Endothelial cell of umbilical vein (primary cell): Measurements from ENCODE around the gene SFMBT2. TPM values are rescaled to one million over a fixed set of nuclear protein-coding genes. Genes with fewer than 3 reads are reported as not detected.

Source experiments
- BruUV-seq: library from RNA; stranded (reverse); fragments of 400-500 nt; replicated peaks from 2 replicates; lab custom pipeline; 2021; lab: Mats Ljungman, UMichigan
- CTCF ChIA-PET: fragments of 300-600, 350-600 bp; sonication (Branson Sonifier 250); formaldehyde crosslinking; loops from one replicate; lab custom pipeline; 2021; ENCODE audit warnings: antibody characterized with exemption, inconsistent platforms; lab: Charles Lee
- POLR2A ChIA-PET: fragments of 300-600, 350-600 bp; sonication (Branson Sonifier 250); formaldehyde crosslinking; loops from one replicate; lab custom pipeline; 2021; ENCODE audit warnings: antibody characterized with exemption, inconsistent platforms; lab: Charles Lee
- DNase-seq: peaks from one replicate; pipeline ENCODE4 v3.0.0-alpha.2; 2011; ENCODE audit warnings: low read depth, low spot score
- FAIRE-seq: peaks from 2 replicates; lab custom pipeline; 2011; peaks lifted over from hg19 to GRCh38; lab: Jason Lieb, UNC
- H2AFZ ChIP-seq: 2 replicates; pipeline ENCODE4 v1.6.0; 2012; ENCODE audit warnings: low read depth, low read length, control low read depth, inconsistent platforms
- H3K27ac ChIP-seq: 2 replicates; pipeline ENCODE4 v1.5.1; 2011; ENCODE audit warnings: low read depth, mild to moderate bottlenecking, control low read depth, low read length, moderate library complexity; ENCODE audit not compliant: insufficient read depth
- H3K27me3 ChIP-seq, 2 experiments: 2 replicates each; pipeline versions ENCODE4 v1.6.0 to v1.6.1; 2011; ENCODE audit warnings: low read length in 2 of 2, mixed read lengths in 1 of 2; ENCODE audit not compliant: control insufficient read depth in 2 of 2, insufficient read depth in 2 of 2
- H3K36me3 ChIP-seq, 2 experiments: 2 replicates in 1 of 2; 3 replicates in 1 of 2; pipeline ENCODE4 v1.5.1; 2011; ENCODE audit warnings: low read length in 2 of 2, mild to moderate bottlenecking in 1 of 2, moderate library complexity in 1 of 2; ENCODE audit not compliant: control insufficient read depth in 2 of 2, insufficient read depth in 2 of 2; ENCODE audit errors: extremely low read depth in 1 of 2
- H3K4me1 ChIP-seq: 3 replicates; pipeline ENCODE4 v1.5.1; 2011; ENCODE audit warnings: mild to moderate bottlenecking, low read length; ENCODE audit not compliant: control insufficient read depth, insufficient read depth; ENCODE audit errors: extremely low read depth
- H3K4me2 ChIP-seq: 2 replicates; pipeline ENCODE4 v1.6.1; 2011; ENCODE audit warnings: low read length, control low read depth, mixed read lengths; ENCODE audit not compliant: insufficient read depth
- H3K4me3 ChIP-seq, 3 experiments: fragments of 200-600 bp in 1 of 3; sonication (generic), shearing (Covaris generic) in 1 of 3; replicated peaks in 1 of 3; 2 replicates each; pipeline ENCODE4 v1.5.1; 2011 to 2016; ENCODE audit warnings: control low read depth in 3 of 3, low read length in 3 of 3, mild to moderate bottlenecking in 2 of 3, inconsistent platforms in 1 of 3, low read depth in 1 of 3, moderate library complexity in 1 of 3; ENCODE audit not compliant: insufficient read depth in 1 of 3
- H3K79me2 ChIP-seq: 2 replicates; pipeline ENCODE4 v1.6.0; 2012; ENCODE audit warnings: low read length, inconsistent platforms; ENCODE audit not compliant: control insufficient read depth, insufficient read depth
- H3K9ac ChIP-seq: replicated peaks from 2 replicates; pipeline ENCODE3; 2011; ENCODE audit warnings: low read length, control low read depth; ENCODE audit not compliant: insufficient read depth; ENCODE audit errors: extremely low read depth
- H3K9me1 ChIP-seq: replicated peaks from 3 replicates; pipeline ENCODE4 v1.6.0; 2011; ENCODE audit warnings: mild to moderate bottlenecking, low read length; ENCODE audit not compliant: control insufficient read depth, insufficient read depth; ENCODE audit errors: extremely low read depth
- H3K9me3 ChIP-seq: replicated peaks from 2 replicates; pipeline ENCODE4 v1.5.1; 2012; ENCODE audit warnings: low read length, inconsistent platforms; ENCODE audit not compliant: control insufficient read depth, insufficient read depth
- H4K20me1 ChIP-seq: replicated peaks from 2 replicates; pipeline ENCODE3; 2011; ENCODE audit warnings: mild to moderate bottlenecking, low read length; ENCODE audit not compliant: control insufficient read depth, insufficient read depth; ENCODE audit errors: extremely low read depth
- EZH2 ChIP-seq: IDR thresholded peaks from 2 replicates; pipeline ENCODE4 v1.6.1; 2012; ENCODE audit warnings: borderline replicate concordance, low read depth, mild to moderate bottlenecking, moderate library complexity, low read length, inconsistent platforms; ENCODE audit not compliant: severe bottlenecking
- FOS ChIP-seq: IDR thresholded peaks from 2 replicates; pipeline ENCODE4 v1.6.1; 2011; ENCODE audit warnings: mild to moderate bottlenecking, low read length, moderate library complexity, borderline replicate concordance; ENCODE audit not compliant: insufficient read depth
- GATA2 ChIP-seq: IDR thresholded peaks from 2 replicates; pipeline ENCODE4 v1.7.0; 2011; ENCODE audit warnings: low read depth, mild to moderate bottlenecking, moderate library complexity, mixed read lengths, low read length; ENCODE audit not compliant: insufficient read length, insufficient read depth
- JUN ChIP-seq: IDR thresholded peaks from 2 replicates; pipeline ENCODE4 v1.6.1; 2011; ENCODE audit warnings: borderline replicate concordance, low read depth; ENCODE audit not compliant: insufficient read length, insufficient read depth
- MYC ChIP-seq: IDR thresholded peaks from one replicate; pipeline ENCODE4 v1.6.1; 2011; ENCODE audit warnings: mild to moderate bottlenecking, low read depth, low read length
- POLR2A ChIP-seq: IDR thresholded peaks from 2 replicates; pipeline ENCODE4 v1.6.1; 2012; ENCODE audit warnings: low read depth, mild to moderate bottlenecking, control low read depth, low read length
- POLR2AphosphoS5 ChIP-seq: IDR thresholded peaks from 2 replicates; pipeline ENCODE4 v1.6.1; 2012; ENCODE audit warnings: low read depth, mild to moderate bottlenecking, control low read depth, low read length, moderate library complexity; ENCODE audit not compliant: insufficient read depth
- dilution Hi-C: fragments of 300-500 bp; cut with MboI; formaldehyde crosslinking; loops from one replicate; pipeline ENCODE4 v1.15.0; 2019; ENCODE audit warnings: low sequenced_read_pairs; ENCODE audit not compliant: extremely low pct_ligation_motif_present
- intact Hi-C: fragments of 100-400 bp; cut with micrococcal nuclease; formaldehyde crosslinking; loops from one replicate; pipeline ENCODE4 v1.10.0; 2022
- polyA plus RNA-seq, 4 experiments: library from polyadenylated mRNA; depleted of rRNA in 3 of 4; stranded (reverse) in 3 of 4; unstranded in 1 of 4; fragments of >200 nt; gene quantifications; 2 replicates each; pipeline versions ENCODE4 v1.2.1 to v1.2.3, GENCODE V29; 2011 to 2012; ENCODE audit warnings: missing spikeins in 1 of 4
- total RNA-seq: library from RNA; stranded (reverse); gene quantifications from 2 replicates; pipeline ENCODE4 v1.2.3, GENCODE V29; 2021
- TF ChIP-seq, protein P1 (sequence below), 2 donors: IDR thresholded peaks; 1 replicate in 1 of 2; 2 replicates in 1 of 2; pipeline ENCODE4 v1.5.1; 2011; ENCODE audit warnings: low read length in 2 of 2, mild to moderate bottlenecking in 2 of 2, moderate library complexity in 2 of 2, control low read depth in 1 of 2, inconsistent platforms in 1 of 2, low read depth in 1 of 2; ENCODE audit not compliant: insufficient read depth in 1 of 2; ENCODE audit errors: extremely low read depth in 1 of 2
- TF ChIP-seq, protein P2 (sequence below): IDR thresholded peaks from 2 replicates; pipeline ENCODE4 v1.6.1; 2011; ENCODE audit not compliant: insufficient read depth, insufficient read length

Gene SFMBT2
- total and polyA plus RNA-seq, 2 donors (not counting 3 experiments of a cell fraction or from before 2014, with no cell fraction given) = 0.14 to 0.64 TPM

DNA sequence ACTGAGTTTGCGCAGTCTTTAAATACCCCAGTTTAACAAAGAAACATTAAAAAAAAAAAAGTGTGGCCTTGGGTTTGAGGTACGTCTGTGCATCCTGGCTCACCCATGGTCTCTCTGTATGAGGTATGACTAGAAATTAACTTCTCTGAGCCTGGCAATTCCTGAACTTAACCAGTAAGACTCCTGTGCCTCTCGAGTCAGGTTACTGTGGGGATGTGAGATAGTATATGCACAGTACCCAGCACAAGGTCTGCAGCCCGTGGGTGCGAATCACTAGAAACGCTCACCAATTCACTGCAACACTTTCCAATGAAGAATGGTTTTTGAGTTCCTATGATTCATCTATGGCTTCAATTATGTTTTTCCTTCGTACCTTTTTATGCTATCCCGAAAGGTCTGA, 149.9 kb downstream of the SFMBT2 start:
- H3K9ac ChIP-seq = no peak overlapping the region
- H3K79me2 ChIP-seq = no peaks in the 10 kb centered on the region
- H3K4me2 ChIP-seq = no peak overlapping the region
- H3K9me3 ChIP-seq = no peaks in the 10 kb centered on the region
- H4K20me1 ChIP-seq = no peaks in the 10 kb centered on the region
- H3K27ac ChIP-seq = no peak overlapping the region
- DNase-seq (no peak), FAIRE-seq (no peak)
- no peak overlapping the region for H3K4me3 ChIP-seq
- no peaks in the 10 kb centered on the region for H3K27me3 ChIP-seq
- ChIA-PET POLR2A (no interaction called here), CTCF (no interaction called here)
- no peaks in the 10 kb centered on the region for H3K9me1 ChIP-seq
- intact Hi-C loops (loop anchor here (1.0 to 5.0 kb wide), 4 partner anchors 147 to 589 kb away; no protein-coding TSS in a partner anchor), dilution Hi-C loops (no loop called here)
- no peaks in the 10 kb centered on the region for H3K36me3 ChIP-seq
- TF ChIP-seq POLR2AphosphoS5 (no peak), GATA2 (no peak), POLR2A (no peak), JUN (no peak), EZH2 (no peak), MYC (no peak), FOS (no peak)
- TF ChIP-seq, protein P1, sequence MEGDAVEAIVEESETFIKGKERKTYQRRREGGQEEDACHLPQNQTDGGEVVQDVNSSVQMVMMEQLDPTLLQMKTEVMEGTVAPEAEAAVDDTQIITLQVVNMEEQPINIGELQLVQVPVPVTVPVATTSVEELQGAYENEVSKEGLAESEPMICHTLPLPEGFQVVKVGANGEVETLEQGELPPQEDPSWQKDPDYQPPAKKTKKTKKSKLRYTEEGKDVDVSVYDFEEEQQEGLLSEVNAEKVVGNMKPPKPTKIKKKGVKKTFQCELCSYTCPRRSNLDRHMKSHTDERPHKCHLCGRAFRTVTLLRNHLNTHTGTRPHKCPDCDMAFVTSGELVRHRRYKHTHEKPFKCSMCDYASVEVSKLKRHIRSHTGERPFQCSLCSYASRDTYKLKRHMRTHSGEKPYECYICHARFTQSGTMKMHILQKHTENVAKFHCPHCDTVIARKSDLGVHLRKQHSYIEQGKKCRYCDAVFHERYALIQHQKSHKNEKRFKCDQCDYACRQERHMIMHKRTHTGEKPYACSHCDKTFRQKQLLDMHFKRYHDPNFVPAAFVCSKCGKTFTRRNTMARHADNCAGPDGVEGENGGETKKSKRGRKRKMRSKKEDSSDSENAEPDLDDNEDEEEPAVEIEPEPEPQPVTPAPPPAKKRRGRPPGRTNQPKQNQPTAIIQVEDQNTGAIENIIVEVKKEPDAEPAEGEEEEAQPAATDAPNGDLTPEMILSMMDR (IDR thresholded peaks at IDR 0.05; ENCODE audit: extremely low read depth in 1 of 2, insufficient read depth in 1 of 2, low read depth in 1 of 2, low read length in 2 of 2) = no peak
- TF ChIP-seq, protein P2, sequence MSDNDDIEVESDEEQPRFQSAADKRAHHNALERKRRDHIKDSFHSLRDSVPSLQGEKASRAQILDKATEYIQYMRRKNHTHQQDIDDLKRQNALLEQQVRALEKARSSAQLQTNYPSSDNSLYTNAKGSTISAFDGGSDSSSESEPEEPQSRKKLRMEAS = no peak
- no TSS peak for BruUV-seq
- H2AFZ ChIP-seq = no peak overlapping the region
- peaks cover 10% of the 10 kb centered on the region for H3K4me1 ChIP-seq
